Embryonic facial prominence (tissue), 1 donor: ENCODE measurements around the gene METTL24.

Experiments
- DNase-seq: peaks from one replicate; pipeline ENCODE4 v3.0.0-alpha.2; 2016; ENCODE audit errors: extremely low spot score

Gene METTL24

DNA sequence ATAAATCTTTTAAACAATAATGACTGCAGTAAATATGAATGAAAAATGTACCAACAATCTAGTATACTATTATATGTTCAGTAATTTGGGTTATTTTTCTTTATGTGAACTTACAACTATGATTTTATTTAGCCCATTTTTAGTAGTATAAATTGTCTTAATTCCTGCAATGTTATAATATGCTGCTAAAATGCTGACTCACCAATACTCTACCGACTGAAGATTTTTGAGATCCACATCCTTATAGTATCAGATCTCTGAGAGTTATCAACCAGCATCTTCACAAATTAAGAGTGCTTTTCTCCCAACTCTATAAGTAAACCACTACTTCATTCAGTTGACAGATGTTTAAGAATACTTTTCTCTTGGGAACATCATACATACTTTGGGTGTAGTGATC, 161.3 kb downstream of the METTL24 start:
- DNase-seq: no peak

DNA sequence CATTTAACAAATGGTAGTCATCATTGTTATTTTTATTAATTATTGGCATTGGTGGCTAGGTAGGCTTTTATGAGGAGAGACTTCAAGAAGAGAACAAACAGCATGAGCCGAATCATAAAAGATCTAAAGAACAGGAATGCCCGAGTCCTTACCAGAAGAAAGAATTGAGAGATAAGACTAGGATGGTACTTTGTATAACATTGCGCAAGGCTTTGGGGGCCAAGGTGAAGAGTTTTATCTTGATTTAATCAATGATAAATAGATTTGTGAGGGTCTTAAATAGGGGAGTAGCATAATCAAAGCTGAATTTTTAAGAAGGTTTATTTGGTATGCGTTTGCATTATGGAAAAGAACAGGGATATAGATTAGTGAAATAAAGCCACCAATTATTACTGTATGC, 162.5 kb downstream of the METTL24 start:
- DNase-seq: no peak
